ENCODE measurements around the gene ERBB4. TPM values are rescaled to one million over a fixed set of nuclear protein-coding genes. Genes with fewer than 3 reads are reported as not detected.

The ERBB4 gene
- total RNA-seq, 1 donor from 2014 or later, result 1.8 TPM

DNA sequence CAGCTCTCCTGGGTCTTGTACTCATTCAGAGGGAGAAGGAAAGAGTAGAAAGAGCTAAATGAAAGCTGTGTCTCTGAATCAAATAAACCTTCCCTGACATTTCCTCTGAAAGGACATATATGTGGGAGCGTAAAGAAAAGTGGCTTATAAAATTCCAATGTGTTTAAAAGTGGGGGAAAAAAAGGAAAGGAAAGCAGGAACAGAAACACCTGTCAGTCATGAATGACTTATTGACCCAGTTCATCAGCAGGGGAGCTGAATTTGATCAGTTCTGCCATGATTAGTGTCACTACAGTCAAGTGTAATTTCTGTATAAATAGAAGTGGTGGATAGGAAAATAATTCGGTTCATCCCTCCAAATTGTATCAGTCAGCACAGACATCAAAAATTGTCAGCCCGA is 382.5 kb downstream of the ERBB4 start:
- TF ChIP-seq, protein P1, sequence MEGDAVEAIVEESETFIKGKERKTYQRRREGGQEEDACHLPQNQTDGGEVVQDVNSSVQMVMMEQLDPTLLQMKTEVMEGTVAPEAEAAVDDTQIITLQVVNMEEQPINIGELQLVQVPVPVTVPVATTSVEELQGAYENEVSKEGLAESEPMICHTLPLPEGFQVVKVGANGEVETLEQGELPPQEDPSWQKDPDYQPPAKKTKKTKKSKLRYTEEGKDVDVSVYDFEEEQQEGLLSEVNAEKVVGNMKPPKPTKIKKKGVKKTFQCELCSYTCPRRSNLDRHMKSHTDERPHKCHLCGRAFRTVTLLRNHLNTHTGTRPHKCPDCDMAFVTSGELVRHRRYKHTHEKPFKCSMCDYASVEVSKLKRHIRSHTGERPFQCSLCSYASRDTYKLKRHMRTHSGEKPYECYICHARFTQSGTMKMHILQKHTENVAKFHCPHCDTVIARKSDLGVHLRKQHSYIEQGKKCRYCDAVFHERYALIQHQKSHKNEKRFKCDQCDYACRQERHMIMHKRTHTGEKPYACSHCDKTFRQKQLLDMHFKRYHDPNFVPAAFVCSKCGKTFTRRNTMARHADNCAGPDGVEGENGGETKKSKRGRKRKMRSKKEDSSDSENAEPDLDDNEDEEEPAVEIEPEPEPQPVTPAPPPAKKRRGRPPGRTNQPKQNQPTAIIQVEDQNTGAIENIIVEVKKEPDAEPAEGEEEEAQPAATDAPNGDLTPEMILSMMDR (IDR thresholded peaks at IDR 0.05; ENCODE audit: partially characterized antibody, unreplicated experiment), result no peak
- H3K36me3 Mint-ChIP-seq (ENCODE audit: unreplicated experiment), result no peaks in the 10 kb centered on the region
- H3K9me3 Mint-ChIP-seq (ENCODE audit: unreplicated experiment), result no peaks in the 10 kb centered on the region
- no peak for DNase-seq
- H3K4me3 Mint-ChIP-seq (ENCODE audit: unreplicated experiment), result no peak overlapping the region
- H3K27me3 Mint-ChIP-seq (ENCODE audit: unreplicated experiment), result no peaks in the 10 kb centered on the region
- H3K27ac Mint-ChIP-seq (ENCODE audit: unreplicated experiment), result no peak overlapping the region
- H3K4me1 Mint-ChIP-seq (ENCODE audit: low read depth, unreplicated experiment), result peaks cover 6% of the 10 kb centered on the region

DNA sequence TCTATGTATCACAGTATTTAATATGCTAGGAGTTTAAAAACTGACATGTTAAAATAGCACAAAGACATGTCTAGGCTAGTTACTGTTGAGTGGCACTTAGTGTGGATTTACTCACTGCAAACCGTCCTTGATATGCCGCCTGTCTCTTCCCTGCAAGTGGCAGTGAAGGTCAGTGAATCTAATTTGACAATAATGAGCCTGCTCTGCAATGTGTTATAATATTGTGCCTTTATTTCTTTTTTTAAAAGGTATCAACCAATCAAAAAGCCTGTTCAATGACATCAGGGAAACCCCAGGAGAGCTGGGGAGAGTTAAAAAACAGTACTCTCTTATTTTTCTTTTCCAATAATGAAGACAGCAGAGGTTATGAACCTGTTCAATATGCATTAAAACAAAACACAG is 384.1 kb downstream of the ERBB4 start:
- TF ChIP-seq, protein P1 (IDR thresholded peaks at IDR 0.05; ENCODE audit: partially characterized antibody, unreplicated experiment), result no peak
- H3K4me1 Mint-ChIP-seq (ENCODE audit: low read depth, unreplicated experiment), result peaks cover 6% of the 10 kb centered on the region
- H3K27ac Mint-ChIP-seq (ENCODE audit: unreplicated experiment), result no peak overlapping the region
- DNase-seq, result no peak
- no peaks in the 10 kb centered on the region for H3K27me3 Mint-ChIP-seq (ENCODE audit: unreplicated experiment)
- H3K36me3 Mint-ChIP-seq (ENCODE audit: unreplicated experiment), result no peaks in the 10 kb centered on the region
- no peak overlapping the region for H3K4me3 Mint-ChIP-seq (ENCODE audit: unreplicated experiment)
- no peaks in the 10 kb centered on the region for H3K9me3 Mint-ChIP-seq (ENCODE audit: unreplicated experiment)

DNA sequence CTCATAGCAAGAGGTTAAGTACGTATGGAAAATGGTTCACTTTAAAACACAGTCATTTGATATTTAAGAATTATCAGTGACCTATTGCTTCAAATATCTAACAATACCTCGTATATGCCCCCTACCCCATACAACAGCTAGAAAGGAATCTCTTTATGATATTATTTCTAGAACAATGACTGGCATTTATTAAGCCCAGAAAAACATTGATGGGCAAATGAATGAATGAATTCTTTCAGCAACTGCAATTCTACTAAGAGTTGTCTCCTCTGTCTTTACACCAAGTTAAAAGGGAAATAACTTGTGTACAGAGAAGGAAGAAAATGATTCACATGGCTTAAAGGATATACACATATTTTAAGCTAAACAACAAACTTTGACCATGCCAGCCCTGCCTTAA is 384.7 kb downstream of the ERBB4 start:
- Mint-ChIP-seq H3K4me1 (ENCODE audit: low read depth, unreplicated experiment) (peaks cover 6% of the 10 kb centered on the region), H3K27ac (ENCODE audit: unreplicated experiment) (no peak overlapping the region)

DNA sequence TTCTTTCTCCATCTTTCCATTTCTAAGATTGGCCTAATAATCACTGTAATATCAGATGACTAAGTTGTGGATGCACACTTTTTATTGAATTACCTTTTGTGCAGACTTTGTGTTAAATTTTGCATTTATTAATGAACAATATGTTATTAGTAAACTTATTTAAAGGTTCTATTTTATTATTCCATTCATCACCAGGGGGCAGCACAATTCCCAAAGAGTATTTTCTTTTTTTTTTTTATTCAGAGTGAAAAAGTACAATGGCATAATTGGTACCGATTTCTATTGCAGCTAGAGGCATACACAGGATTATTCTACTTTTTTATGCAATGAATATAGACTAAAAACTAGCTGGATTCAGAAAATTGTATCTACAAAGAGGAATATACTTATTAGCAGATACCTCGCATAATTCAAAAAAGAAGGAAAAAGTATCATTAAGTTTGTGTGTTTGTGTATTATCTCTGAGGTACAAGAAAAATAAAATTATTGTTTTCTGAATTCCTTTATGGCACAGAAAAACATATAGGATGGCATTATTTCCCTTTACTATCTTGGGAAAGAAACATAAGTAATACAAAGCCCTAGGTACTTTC is 390.6 kb downstream of the ERBB4 start:
- H3K4me3 Mint-ChIP-seq (ENCODE audit: unreplicated experiment), result no peak overlapping the region
- TF ChIP-seq, protein P1 (IDR thresholded peaks at IDR 0.05; ENCODE audit: partially characterized antibody, unreplicated experiment), result peak; percentile 67
- peaks cover 1% of the 10 kb centered on the region for H3K9me3 Mint-ChIP-seq (ENCODE audit: unreplicated experiment)
- H3K27me3 Mint-ChIP-seq (ENCODE audit: unreplicated experiment), result no peaks in the 10 kb centered on the region
- H3K36me3 Mint-ChIP-seq (ENCODE audit: unreplicated experiment), result no peaks in the 10 kb centered on the region
- no peaks in the 10 kb centered on the region for H3K4me1 Mint-ChIP-seq (ENCODE audit: low read depth, unreplicated experiment)
- DNase-seq, result no peak
- H3K27ac Mint-ChIP-seq (ENCODE audit: unreplicated experiment), result no peak overlapping the region

More for the DNA sequence above, 384.7 kb downstream of the ERBB4 start:
- DNase-seq, result no peak
- Mint-ChIP-seq H3K27me3 (ENCODE audit: unreplicated experiment) (no peaks in the 10 kb centered on the region), H3K36me3 (ENCODE audit: unreplicated experiment) (no peaks in the 10 kb centered on the region), H3K9me3 (ENCODE audit: unreplicated experiment) (no peaks in the 10 kb centered on the region), H3K4me3 (ENCODE audit: unreplicated experiment) (no peak overlapping the region)
- TF ChIP-seq, protein P1 (IDR thresholded peaks at IDR 0.05; ENCODE audit: partially characterized antibody, unreplicated experiment), result no peak

DNA sequence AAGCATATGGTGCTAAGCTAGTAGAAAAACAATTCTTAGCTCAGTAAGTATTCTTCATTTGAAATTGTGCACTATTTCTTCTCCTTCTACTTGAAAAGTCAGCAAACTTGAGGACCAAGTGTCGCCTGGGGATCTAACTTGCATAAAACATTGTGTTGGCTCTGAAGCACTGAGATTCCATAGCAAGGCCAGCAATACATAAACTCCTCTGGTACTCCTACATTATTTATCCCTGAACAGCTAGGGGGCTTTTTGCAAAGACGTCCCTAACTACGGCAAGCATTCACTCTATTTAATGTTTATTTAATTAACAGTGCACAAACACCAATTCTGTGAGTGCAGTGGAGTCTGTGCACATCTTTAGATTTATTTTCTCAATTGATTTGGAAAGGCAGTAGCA is 392.2 kb downstream of the ERBB4 start:
- Mint-ChIP-seq H3K27ac (ENCODE audit: unreplicated experiment) (no peak overlapping the region), H3K36me3 (ENCODE audit: unreplicated experiment) (no peaks in the 10 kb centered on the region), H3K27me3 (ENCODE audit: unreplicated experiment) (no peaks in the 10 kb centered on the region), H3K4me3 (ENCODE audit: unreplicated experiment) (no peak overlapping the region), H3K9me3 (ENCODE audit: unreplicated experiment) (peaks cover 1% of the 10 kb centered on the region), H3K4me1 (ENCODE audit: low read depth, unreplicated experiment) (no peaks in the 10 kb centered on the region)
- DNase-seq, result no peak
- TF ChIP-seq, protein P1 (IDR thresholded peaks at IDR 0.05; ENCODE audit: partially characterized antibody, unreplicated experiment), result no peak
